A549 treated with Hydrocortisone at 1 μM for 4 hours (cell line): ENCODE data around the gene CENPA. TPM values are rescaled to one million over a fixed set of nuclear protein-coding genes. Genes with fewer than 3 reads are reported as not detected.

Experiments used
- total RNA-seq: library from RNA; stranded (reverse); fragments of 200-300 nt; extraction: Qiagen RNA extraction; gene quantifications from 5 replicates; pipeline ENCODE4 v1.2.3, GENCODE V29; 2022

CENPA gene
- 40.8 to 52.2 TPM (median 51.5 TPM) in 5 replicates for total RNA-seq

GRCh38 chr2:26785431-26786206, at the start of gene CENPA:
Gene CENPA, plus strand, starts transcription at chr2:26786056. Its CDS starts 141 bp downstream, at chr2:26786197.

GRCh38 chr2:26764078-26764887, 21.6 kb upstream of the CENPA start, which contains the start of gene SLC35F6:
Gene SLC35F6, plus strand, starts transcription at chr2:26764284. Its CDS starts 66 bp downstream, at chr2:26764350.

Other genes starting within 250 kb of the CENPA start
- 0.16 to 0.40 TPM (median 0.24 TPM) in 3 of 5 replicates, not detected in the others for gene CIB4, start 144.7 kb upstream of the CENPA start, total RNA-seq
- 0.37 to 0.95 TPM (median 0.84 TPM) in 5 replicates for gene KCNK3, start 93.3 kb upstream of the CENPA start, total RNA-seq
- gene SLC35F6, start 21.8 kb upstream of the CENPA start, total RNA-seq = 35.0 to 38.6 TPM (median 37.5 TPM) in 5 replicates
- gene DPYSL5, start 62.1 kb downstream of the CENPA start, total RNA-seq = 3.8 to 6.2 TPM (median 5.2 TPM) in 5 replicates
- 9.6 to 11.9 TPM (median 11.1 TPM) in 5 replicates for gene MAPRE3, start 184.6 kb downstream of the CENPA start, total RNA-seq
- 59.1 to 67.4 TPM (median 64.7 TPM) in 5 replicates for gene TMEM214, start 246.9 kb downstream of the CENPA start, total RNA-seq